Right forelimb (tissue), 1 donor: Measurements from ENCODE around the gene LRP1.

Experiments used
- DNase-seq: peaks from one replicate; pipeline ENCODE4 v3.0.0-alpha.2; 2018

Gene LRP1

GRCh38 chr12:57157588-57158173, 29.4 kb downstream of the LRP1 start:
- DNase-seq: no peak

GRCh38 chr12:57158186-57158585, 29.9 kb downstream of the LRP1 start:
- no peak for DNase-seq

GRCh38 chr12:57158665-57159064, 30.4 kb downstream of the LRP1 start:
- no peak for DNase-seq

GRCh38 chr12:57159311-57159710, 31.0 kb downstream of the LRP1 start:
- no peak for DNase-seq

- DNase-seq: no peak
Observed at GRCh38 chr12:57160040-57160439, 31.8 kb downstream of the LRP1 start.

GRCh38 chr12:57160741-57161140, 32.5 kb downstream of the LRP1 start:
- no peak for DNase-seq

GRCh38 chr12:57161491-57161890, 33.2 kb downstream of the LRP1 start:
- no peak for DNase-seq

GRCh38 chr12:57162553-57163125, 34.4 kb downstream of the LRP1 start:
- DNase-seq: no peak

- no peak for DNase-seq
Observed at GRCh38 chr12:57164454-57164853, 36.2 kb downstream of the LRP1 start.

- no peak for DNase-seq
Observed at GRCh38 chr12:57164966-57165625, 36.8 kb downstream of the LRP1 start.

- no peak for DNase-seq
Observed at GRCh38 chr12:57165741-57166140, 37.5 kb downstream of the LRP1 start.

GRCh38 chr12:57166971-57167371, 38.7 kb downstream of the LRP1 start:
- no peak for DNase-seq

- no peak for DNase-seq
Observed at GRCh38 chr12:57168058-57168457, 39.8 kb downstream of the LRP1 start.

- DNase-seq: no peak
Observed at GRCh38 chr12:57169046-57169795, 40.9 kb downstream of the LRP1 start.

GRCh38 chr12:57169969-57170368, 41.7 kb downstream of the LRP1 start:
- DNase-seq: no peak

- no peak for DNase-seq
Observed at GRCh38 chr12:57170408-57170807, 42.1 kb downstream of the LRP1 start.

GRCh38 chr12:57170927-57171326, 42.6 kb downstream of the LRP1 start:
- DNase-seq: no peak

GRCh38 chr12:57171668-57172067, 43.4 kb downstream of the LRP1 start:
- DNase-seq: no peak

GRCh38 chr12:57173089-57173488, 44.8 kb downstream of the LRP1 start:
- no peak for DNase-seq

GRCh38 chr12:57173683-57174082, 45.4 kb downstream of the LRP1 start:
- no peak for DNase-seq

GRCh38 chr12:57175428-57176138, 47.3 kb downstream of the LRP1 start:
- peak; percentile 81 for DNase-seq

GRCh38 chr12:57176139-57176477, 47.8 kb downstream of the LRP1 start:
- no peak for DNase-seq

GRCh38 chr12:57176846-57177245, 48.6 kb downstream of the LRP1 start:
- no peak for DNase-seq
